BLaER1 (cell line): Measurements from ENCODE around the gene PPARG.
"Not testable (repeated sequence)": the region's sequence is repeated elsewhere in the genome, so short reads cannot be mapped to it uniquely, and the experiment has no call there.

Experiments used
- H3K27ac ChIP-seq: shearing (Covaris generic); formaldehyde crosslinking; 2 replicates; pipeline ENCODE4 v1.8.1; 2022
- H3K27me3 ChIP-seq: shearing (Covaris generic); formaldehyde crosslinking; 2 replicates; pipeline ENCODE4 v1.8.1; 2022
- H3K36me3 ChIP-seq: shearing (Covaris generic); formaldehyde crosslinking; 2 replicates; pipeline ENCODE4 v1.8.1; 2022
- H3K4me1 ChIP-seq: shearing (Covaris generic); formaldehyde crosslinking; 2 replicates; pipeline ENCODE4 v1.8.1; 2022
- H3K4me2 ChIP-seq: shearing (Covaris generic); formaldehyde crosslinking; 2 replicates; pipeline ENCODE4 v1.8.1; 2022
- H3K4me3 ChIP-seq: shearing (Covaris generic); formaldehyde crosslinking; 2 replicates; pipeline ENCODE4 v1.8.1; 2022
- H3K9ac ChIP-seq: shearing (Covaris generic); formaldehyde crosslinking; 2 replicates; pipeline ENCODE4 v1.8.1; 2022
- H3K9me3 ChIP-seq: shearing (Covaris generic); formaldehyde crosslinking; 2 replicates; pipeline ENCODE4 v1.8.1; 2022
- H4K20me1 ChIP-seq: shearing (Covaris generic); formaldehyde crosslinking; 2 replicates; pipeline ENCODE4 v1.8.1; 2022
- Cebpa-rat ChIP-seq: shearing (Covaris generic); IDR thresholded peaks from 2 replicates; pipeline ENCODE4 v1.8.1; 2022

PPARG gene

GRCh38 chr3:12258911-12259310 lies 30.0 kb upstream of the PPARG start:
- no peak for TF ChIP-seq Cebpa-rat
- Histone ChIP-seq H3K9ac (no peak overlapping the region), H3K36me3 (no peaks in the 10 kb centered on the region), H4K20me1 (no peaks in the 10 kb centered on the region), H3K27ac (no peak overlapping the region), H3K4me1 (no peaks in the 10 kb centered on the region), H3K9me3 (no peaks in the 10 kb centered on the region), H3K27me3 (no peaks in the 10 kb centered on the region), H3K4me3 (no peak overlapping the region), H3K4me2 (no peak overlapping the region)

GRCh38 chr3:12262173-12262572 lies 26.7 kb upstream of the PPARG start:
- H3K27me3 ChIP-seq, H3K27ac ChIP-seq, H3K9me3 ChIP-seq, H3K9ac ChIP-seq, H3K36me3 ChIP-seq, H3K4me2 ChIP-seq, H3K4me3 ChIP-seq, H3K4me1 ChIP-seq, H4K20me1 ChIP-seq: not testable (repeated sequence)

GRCh38 chr3:12265508-12265907 lies 23.4 kb upstream of the PPARG start:
- Histone ChIP-seq H3K27ac (no peak overlapping the region), H4K20me1 (no peaks in the 10 kb centered on the region), H3K36me3 (no peaks in the 10 kb centered on the region), H3K27me3 (no peaks in the 10 kb centered on the region), H3K4me1 (no peaks in the 10 kb centered on the region), H3K4me2 (no peak overlapping the region), H3K4me3 (no peak overlapping the region), H3K9me3 (no peaks in the 10 kb centered on the region), H3K9ac (no peak overlapping the region)
- no peak for TF ChIP-seq Cebpa-rat

GRCh38 chr3:12266038-12266437 lies 22.8 kb upstream of the PPARG start:
- no peak overlapping the region for H3K4me2 ChIP-seq
- no peak overlapping the region for H3K4me3 ChIP-seq
- no peaks in the 10 kb centered on the region for H3K36me3 ChIP-seq
- no peaks in the 10 kb centered on the region for H4K20me1 ChIP-seq
- H3K9ac ChIP-seq = no peak overlapping the region
- no peaks in the 10 kb centered on the region for H3K27me3 ChIP-seq
- H3K9me3 ChIP-seq = no peaks in the 10 kb centered on the region
- no peaks in the 10 kb centered on the region for H3K4me1 ChIP-seq
- TF ChIP-seq Cebpa-rat = no peak
- H3K27ac ChIP-seq = no peak overlapping the region

- Histone ChIP-seq H3K27ac (no peak overlapping the region), H3K4me3 (no peak overlapping the region), H3K4me1 (no peaks in the 10 kb centered on the region), H3K27me3 (no peaks in the 10 kb centered on the region), H3K9me3 (no peaks in the 10 kb centered on the region), H3K9ac (no peak overlapping the region), H4K20me1 (no peaks in the 10 kb centered on the region), H3K36me3 (no peaks in the 10 kb centered on the region), H3K4me2 (no peak overlapping the region)
- no peak for TF ChIP-seq Cebpa-rat
Observed at GRCh38 chr3:12267376-12268030, 21.4 kb upstream of the PPARG start.

- no peaks in the 10 kb centered on the region for H3K36me3 ChIP-seq
- no peaks in the 10 kb centered on the region for H3K27me3 ChIP-seq
- H3K4me2 ChIP-seq = no peak overlapping the region
Observed at GRCh38 chr3:12268049-12268735, 20.7 kb upstream of the PPARG start.

GRCh38 chr3:12270976-12271375 lies 17.9 kb upstream of the PPARG start:
- no peaks in the 10 kb centered on the region for H3K4me1 ChIP-seq
- no peaks in the 10 kb centered on the region for H3K9me3 ChIP-seq
- H3K9ac ChIP-seq = no peak overlapping the region
- no peaks in the 10 kb centered on the region for H3K36me3 ChIP-seq
- H3K4me3 ChIP-seq = no peak overlapping the region
- H3K27ac ChIP-seq = no peak overlapping the region
- no peak overlapping the region for H3K4me2 ChIP-seq
- no peak for TF ChIP-seq Cebpa-rat
- H3K27me3 ChIP-seq = no peaks in the 10 kb centered on the region
- H4K20me1 ChIP-seq = no peaks in the 10 kb centered on the region

More at GRCh38 chr3:12268049-12268735, 20.7 kb upstream of the PPARG start:
- Histone ChIP-seq H4K20me1 (no peaks in the 10 kb centered on the region), H3K9ac (no peak overlapping the region), H3K4me3 (no peak overlapping the region), H3K4me1 (no peaks in the 10 kb centered on the region), H3K9me3 (no peaks in the 10 kb centered on the region), H3K27ac (no peak overlapping the region)
- no peak for TF ChIP-seq Cebpa-rat

- no peak overlapping the region for H3K4me2 ChIP-seq
- H4K20me1 ChIP-seq = no peaks in the 10 kb centered on the region
Observed at GRCh38 chr3:12273045-12273695, 15.7 kb upstream of the PPARG start.

GRCh38 chr3:12275974-12276650 lies 12.8 kb upstream of the PPARG start:
- Histone ChIP-seq H3K36me3 (no peaks in the 10 kb centered on the region), H3K27me3 (no peaks in the 10 kb centered on the region), H3K9me3 (no peaks in the 10 kb centered on the region), H3K4me1 (no peaks in the 10 kb centered on the region), H3K27ac (no peak overlapping the region), H3K4me3 (no peak overlapping the region), H4K20me1 (no peaks in the 10 kb centered on the region), H3K9ac (no peak overlapping the region), H3K4me2 (no peak overlapping the region)
- TF ChIP-seq Cebpa-rat = no peak

More at GRCh38 chr3:12273045-12273695, 15.7 kb upstream of the PPARG start:
- Histone ChIP-seq H3K4me3 (no peak overlapping the region), H3K36me3 (no peaks in the 10 kb centered on the region), H3K4me1 (no peaks in the 10 kb centered on the region), H3K9ac (no peak overlapping the region), H3K27me3 (no peaks in the 10 kb centered on the region), H3K9me3 (no peaks in the 10 kb centered on the region), H3K27ac (no peak overlapping the region)
- no peak for TF ChIP-seq Cebpa-rat

GRCh38 chr3:12276827-12277226 lies 12.0 kb upstream of the PPARG start:
- not testable (repeated sequence) for H3K4me3 ChIP-seq, H3K9ac ChIP-seq, H3K27me3 ChIP-seq, H3K36me3 ChIP-seq, H3K4me1 ChIP-seq, H4K20me1 ChIP-seq, H3K27ac ChIP-seq, H3K4me2 ChIP-seq, H3K9me3 ChIP-seq
